DND-41 (cell line): ENCODE measurements around the gene HLA-DRA.

Source experiments
- ATAC-seq: fragments of 200-7000 bp; cut with Tn5 transposase; 3 replicates; pipeline ENCODE4 v1.9.1; 2021; ENCODE audit warnings: low read depth; ENCODE audit not compliant: insufficient read depth
- DNase-seq: peaks from one replicate; pipeline ENCODE4 v3.0.0-alpha.2; 2020
- H2AFZ ChIP-seq: 2 replicates; pipeline ENCODE4 v1.6.0; 2012; ENCODE audit warnings: low read depth, low read length
- H3K27ac ChIP-seq: 2 replicates; pipeline ENCODE4 v1.5.1; 2012; ENCODE audit warnings: low read length, inconsistent platforms
- H3K27me3 ChIP-seq: fragments of 200-600 bp; sonication (generic); 2 replicates; pipeline ENCODE4 v1.6.0; 2012; ENCODE audit warnings: low read length, mild to moderate bottlenecking, inconsistent platforms; ENCODE audit not compliant: insufficient read depth, poor library complexity
- H3K36me3 ChIP-seq: 2 replicates; pipeline ENCODE4 v1.5.1; 2012; ENCODE audit warnings: low read length, inconsistent platforms; ENCODE audit not compliant: insufficient read depth
- H3K4me1 ChIP-seq: 2 replicates; pipeline ENCODE4 v1.5.1; 2012; ENCODE audit warnings: mild to moderate bottlenecking, low read length; ENCODE audit not compliant: insufficient read depth
- H3K4me2 ChIP-seq: 2 replicates; pipeline ENCODE4 v1.6.0; 2012; ENCODE audit warnings: mild to moderate bottlenecking, moderate library complexity, low read length, inconsistent platforms; ENCODE audit not compliant: insufficient read depth
- H3K4me3 ChIP-seq, 2 experiments: fragments of 200-600 bp in 1 of 2; shearing (Covaris generic) in 1 of 2; 2 replicates each; pipeline ENCODE4 v1.5.1; 2012 to 2016; ENCODE audit warnings: inconsistent platforms in 2 of 2, low read length in 2 of 2, mild to moderate bottlenecking in 2 of 2, low read depth in 1 of 2, moderate library complexity in 1 of 2
- H3K79me2 ChIP-seq: 2 replicates; pipeline ENCODE4 v1.6.0; 2012; ENCODE audit warnings: low read length, inconsistent platforms; ENCODE audit not compliant: insufficient read depth
- H3K9ac ChIP-seq: 2 replicates; pipeline ENCODE4 v1.6.0; 2012; ENCODE audit warnings: low read depth, mild to moderate bottlenecking, inconsistent platforms, low read length, moderate library complexity
- H3K9me3 ChIP-seq: 2 replicates; pipeline ENCODE4 v1.5.1; 2012; ENCODE audit warnings: low read length, moderate library complexity, mild to moderate bottlenecking, inconsistent platforms; ENCODE audit not compliant: insufficient read depth, severe bottlenecking
- H4K20me1 ChIP-seq: 2 replicates; pipeline ENCODE4 v1.6.0; 2012; ENCODE audit warnings: low read length; ENCODE audit not compliant: insufficient read depth
- CTCF ChIP-seq: IDR thresholded peaks from 2 replicates; pipeline ENCODE4 v1.5.1; 2012; ENCODE audit warnings: borderline replicate concordance, low read length, moderate library complexity, mild to moderate bottlenecking; ENCODE audit not compliant: poor library complexity, severe bottlenecking; ENCODE audit errors: extremely low read depth
- EZH2 ChIP-seq: IDR thresholded peaks from 3 replicates; pipeline ENCODE4 v1.6.1; 2012; ENCODE audit warnings: borderline replicate concordance, low read depth, mild to moderate bottlenecking, moderate library complexity, low read length, inconsistent platforms; ENCODE audit not compliant: severe bottlenecking

HLA-DRA gene

GRCh38 chr6:32457054-32457453, 17.4 kb downstream of the HLA-DRA start:
- Histone ChIP-seq H3K27me3 (peaks cover 10% of the 10 kb centered on the region), H4K20me1 (no peaks in the 10 kb centered on the region), H3K4me1 (no peaks in the 10 kb centered on the region), H2AFZ (no peak overlapping the region), H3K79me2 (no peaks in the 10 kb centered on the region), H3K9ac (no peak overlapping the region), H3K9me3 (peaks cover 11% of the 10 kb centered on the region), H3K27ac (no peak overlapping the region), H3K4me3 (no peak overlapping the region), H3K36me3 (no peaks in the 10 kb centered on the region), H3K4me2 (no peak overlapping the region)
- no peak for DNase-seq
- ATAC-seq, result no peak
- TF ChIP-seq CTCF, result no peak

GRCh38 chr6:32459781-32460424, 20.2 kb downstream of the HLA-DRA start:
- Histone ChIP-seq H3K9me3 (no peaks in the 10 kb centered on the region), H3K79me2 (no peaks in the 10 kb centered on the region), H3K4me1 (no peaks in the 10 kb centered on the region), H3K36me3 (no peaks in the 10 kb centered on the region), H3K9ac (no peak overlapping the region), H3K27ac (no peak overlapping the region), H3K4me2 (no peak overlapping the region), H3K4me3 (no peak overlapping the region), H4K20me1 (no peaks in the 10 kb centered on the region), H2AFZ (no peak overlapping the region), H3K27me3 (peaks cover 10% of the 10 kb centered on the region)
- DNase-seq (no peak), ATAC-seq (no peak)
- TF ChIP-seq CTCF, result no peak
- TF ChIP-seq EZH2, result no peak

GRCh38 chr6:32460528-32460927, 20.8 kb downstream of the HLA-DRA start:
- ATAC-seq (no peak), DNase-seq (no peak)
- H3K9me3 ChIP-seq, result no peaks in the 10 kb centered on the region
- H3K9ac ChIP-seq, result no peak overlapping the region
- no peaks in the 10 kb centered on the region for H3K79me2 ChIP-seq
- H4K20me1 ChIP-seq, result no peaks in the 10 kb centered on the region
- no peak overlapping the region for H2AFZ ChIP-seq
- no peaks in the 10 kb centered on the region for H3K36me3 ChIP-seq
- H3K4me3 ChIP-seq, result no peak overlapping the region
- no peak overlapping the region for H3K27ac ChIP-seq
- peaks cover 10% of the 10 kb centered on the region for H3K27me3 ChIP-seq
- no peak overlapping the region for H3K4me2 ChIP-seq
- TF ChIP-seq CTCF (no peak), EZH2 (no peak)
- no peaks in the 10 kb centered on the region for H3K4me1 ChIP-seq

- Histone ChIP-seq H3K4me3 (no peak overlapping the region), H3K27ac (no peak overlapping the region), H2AFZ (no peak overlapping the region), H3K79me2 (no peaks in the 10 kb centered on the region), H4K20me1 (no peaks in the 10 kb centered on the region), H3K36me3 (no peaks in the 10 kb centered on the region), H3K9ac (no peak overlapping the region), H3K9me3 (no peaks in the 10 kb centered on the region), H3K27me3 (peaks cover 10% of the 10 kb centered on the region), H3K4me1 (no peaks in the 10 kb centered on the region), H3K4me2 (no peak overlapping the region)
- DNase-seq (no peak), ATAC-seq (no peak)
- TF ChIP-seq EZH2, result no peak
- TF ChIP-seq CTCF, result no peak
Measured at GRCh38 chr6:32461493-32461892, 21.8 kb downstream of the HLA-DRA start.
